Aorta (tissue), 5 donors: Measurements from ENCODE around the gene TPM3. TPM values are rescaled to one million over a fixed set of nuclear protein-coding genes. Genes with fewer than 3 reads are reported as not detected.
A peak's percentile ranks its signal among the peaks of the same experiment; 100 is the strongest.

Source experiments
- ATAC-seq: fragments of 200-7000 bp; cut with Tn5 transposase; one replicate; pipeline ENCODE4 v1.9.1; 2022; ENCODE audit warnings: moderate library complexity; ENCODE audit not compliant: low FRiP score
- DNase-seq, 2 donors: peaks; one replicate each; pipeline ENCODE4 v3.0.0-alpha.2; 2020
- H3K27ac ChIP-seq, 2 donors: one replicate each; pipeline ENCODE4 v1.5.1; 2013; ENCODE audit warnings: low read length in 2 of 2, mild to moderate bottlenecking in 2 of 2, moderate library complexity in 2 of 2, control low read depth in 1 of 2, inconsistent platforms in 1 of 2, low read depth in 1 of 2
- H3K27me3 ChIP-seq, 2 donors: one replicate each; pipeline ENCODE4 v1.6.1; 2013; ENCODE audit warnings: control low read depth in 1 of 2, low read length in 1 of 2, mild to moderate bottlenecking in 1 of 2, moderate library complexity in 1 of 2; ENCODE audit not compliant: insufficient read depth in 2 of 2, control insufficient read depth in 1 of 2
- H3K36me3 ChIP-seq, 2 donors: one replicate each; pipeline ENCODE4 v1.6.1; 2013; ENCODE audit warnings: control low read depth in 1 of 2, low read length in 1 of 2, mild to moderate bottlenecking in 1 of 2; ENCODE audit not compliant: insufficient read depth in 2 of 2, control insufficient read depth in 1 of 2
- H3K4me1 ChIP-seq, 2 donors: one replicate each; pipeline ENCODE4 v1.6.1; 2013; ENCODE audit warnings: low read length in 2 of 2, control low read depth in 1 of 2, mild to moderate bottlenecking in 1 of 2, moderate library complexity in 1 of 2; ENCODE audit not compliant: insufficient read depth in 2 of 2, control insufficient read depth in 1 of 2
- H3K4me3 ChIP-seq, 2 donors: one replicate each; pipeline ENCODE4 v1.5.1; 2013; ENCODE audit warnings: low read length in 2 of 2, control low read depth in 1 of 2, mild to moderate bottlenecking in 1 of 2
- H3K9me3 ChIP-seq: one replicate; pipeline ENCODE4 v1.6.1; 2013; ENCODE audit warnings: mild to moderate bottlenecking, low read length; ENCODE audit not compliant: control insufficient read depth
- WGBS, 2 donors: extraction: QIAGEN DNeasy Blood & Tissue Kit; methylation state at CpG; one replicate each; pipeline ENCODE4 v1.1.7; 2013; 5-methylcytosine and 5-hydroxymethylcytosine counted together
- intact Hi-C, 2 donors: fragments of 100-400 bp; cut with DNase I; formaldehyde crosslinking; loops; one replicate each; pipeline versions ENCODE4 v1.14.2 to v1.15.0; 2022
- polyA plus RNA-seq, 2 donors: library from polyadenylated mRNA; stranded (reverse); fragments of 200-250 nt; gene quantifications; one replicate each; pipeline ENCODE4 v1.2.3, GENCODE V29; 2013
- total RNA-seq, 2 donors: library from RNA; stranded (reverse); fragmentation: NEBNext Ultra II Directional; extraction: Animal tissue kit (Norgen Biotek cat#: 25700); gene quantifications; one replicate each; pipeline ENCODE4 v1.2.1, GENCODE V29; 2021
- donor health status: healthy with polysubstance abuse.
- donor health status: Bipolar disorder and iron deficiency.
- donor health status: DM: no; HTN: no; CAD: no.
- donor health status: DM: no; HTN: no; CAD: no.
- donor health status: DM: yes; HTN: yes; CAD: no.

Gene TPM3
- total and polyA plus RNA-seq, 4 donors = 79.7 to 186 (median 160) TPM

DNA sequence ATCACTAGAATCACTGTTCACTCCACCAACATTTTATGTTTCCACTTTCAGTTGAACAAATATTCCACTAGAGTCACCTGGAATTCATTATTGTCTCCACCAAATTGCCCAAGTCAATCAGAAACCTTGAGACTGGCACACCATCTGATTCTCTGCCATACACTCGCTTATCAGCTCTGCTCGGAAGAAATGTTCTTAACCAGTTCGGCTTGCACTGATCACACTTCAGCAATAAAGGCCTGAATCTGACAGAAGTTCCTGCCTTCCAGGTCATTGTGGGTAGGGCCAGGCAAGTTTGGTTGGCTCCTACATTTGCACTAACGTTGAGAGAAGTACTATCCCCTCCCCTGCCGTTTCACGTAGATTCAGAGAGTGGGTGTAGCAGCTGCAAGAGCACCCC, 10.0 kb downstream of the TPM3 start:
- WGBS, 2 donors = 0% methylated on average over 6 of the region's 6 CpGs
- intact Hi-C loops = loop anchor here (2.0 to 5.0 kb wide), 3 partner anchors 39 to 143 kb away; partner anchors contain the start of genes UBAP2L (in 2 of the 2) and ATP8B2 (in 1 of the 2)
- Histone ChIP-seq H3K4me3 (peak overlapping the region; percentile 66 to 74), H3K27me3 (no peaks in the 10 kb centered on the region), H3K9me3 (no peaks in the 10 kb centered on the region), H3K4me1 (peaks cover 4 to 8% of the 10 kb centered on the region in 2 donors), H3K36me3 (peaks cover 0 to 2% of the 10 kb centered on the region in 2 donors), H3K27ac (peak overlapping the region in 1 of 2 donors; percentile 77)
- no peak for DNase-seq
- no peak for ATAC-seq

DNA sequence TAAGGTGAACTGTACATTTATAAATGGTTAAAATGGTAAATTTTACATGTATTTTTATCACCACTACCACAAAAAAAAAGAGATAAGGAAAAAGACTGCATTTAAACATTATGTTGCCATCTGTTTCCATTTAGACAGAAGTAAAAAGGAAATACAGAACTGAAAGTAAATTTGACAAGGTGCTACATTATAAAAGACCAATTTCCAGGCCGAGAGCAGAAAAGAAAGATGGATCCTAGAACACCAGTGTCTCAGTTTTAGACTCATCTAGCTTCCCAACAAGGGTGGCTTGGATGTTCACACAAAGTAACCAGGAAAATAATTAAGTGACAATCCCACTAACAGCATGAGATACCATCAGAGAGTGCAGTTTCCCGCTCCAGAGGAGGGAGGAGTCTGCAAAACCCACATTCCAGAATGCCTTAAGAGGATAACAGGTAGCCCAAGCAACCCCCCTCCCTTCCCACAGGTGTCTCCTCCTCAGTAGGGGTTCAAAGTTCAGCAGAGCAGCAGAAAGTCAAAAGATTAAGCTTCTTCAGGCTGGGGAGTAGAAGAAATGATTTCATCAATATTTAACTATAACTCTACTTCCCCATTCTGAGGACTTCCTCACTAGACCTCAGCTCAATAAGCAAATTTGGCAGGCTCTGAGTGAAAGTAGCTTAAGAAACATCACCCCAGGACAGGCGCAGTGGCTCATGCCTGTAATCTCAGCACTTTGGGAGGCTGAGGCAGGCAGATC, 11.8 kb downstream of the TPM3 start:
- no peak overlapping the region for H3K4me3 ChIP-seq
- H3K27me3 ChIP-seq = no peaks in the 10 kb centered on the region
- intact Hi-C loops = loop anchor here in 1 of 2 donors (5.0 kb wide), 1 partner anchor 42 kb away; the partner anchor contains the start of gene UBAP2L
- no peak for DNase-seq
- WGBS, 2 donors = 76 to 84% methylated on average over 3 of the region's 3 CpGs
- H3K27ac ChIP-seq = no peak overlapping the region
- ATAC-seq = no peak
- H3K4me1 ChIP-seq = peaks cover 4 to 8% of the 10 kb centered on the region in 2 donors
- peaks cover 0 to 2% of the 10 kb centered on the region in 2 donors for H3K36me3 ChIP-seq
- H3K9me3 ChIP-seq = no peaks in the 10 kb centered on the region

DNA sequence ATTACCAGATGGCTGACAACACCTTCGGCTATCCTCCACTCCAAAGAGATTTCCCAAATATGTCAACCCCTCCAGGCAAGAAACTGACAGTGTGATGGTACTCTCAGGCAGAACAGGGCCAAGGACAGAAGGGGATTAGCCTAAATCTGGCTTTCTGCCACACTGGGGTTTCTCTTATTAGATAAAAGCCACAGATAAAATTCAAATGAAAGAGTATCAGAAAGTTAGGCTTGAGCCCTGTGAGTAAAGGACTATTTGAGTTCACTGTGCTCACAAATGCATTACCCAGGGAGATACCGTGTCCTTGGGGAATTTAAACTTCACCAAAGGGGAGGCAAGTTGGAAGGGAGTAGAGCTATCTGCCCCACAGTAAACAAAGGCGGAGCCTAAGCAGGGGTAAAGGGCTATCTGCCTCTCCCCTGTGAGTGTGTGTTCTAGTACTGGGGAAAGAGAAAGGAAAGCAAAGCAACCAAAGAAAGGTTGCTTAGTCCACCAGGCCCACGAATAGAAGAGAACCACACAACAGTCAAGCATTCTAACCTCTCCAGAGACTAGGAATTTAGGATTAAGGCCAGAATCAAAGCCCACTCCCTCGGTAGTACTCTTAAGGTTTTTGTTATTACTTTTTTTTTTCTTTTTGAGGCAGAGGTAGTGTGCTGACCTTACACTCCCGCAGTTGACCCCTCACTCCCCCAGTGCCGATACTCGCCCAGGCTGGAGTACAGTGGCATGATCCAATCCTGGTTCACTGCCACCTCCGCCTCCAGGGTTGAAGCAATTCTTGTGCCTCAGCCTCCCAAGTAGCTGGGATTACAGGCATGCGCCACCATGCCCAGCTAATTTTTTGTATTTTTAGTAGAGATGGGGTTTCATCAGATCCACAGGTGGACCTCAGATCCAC, 12.7 kb downstream of the TPM3 start:
- H3K27me3 ChIP-seq = no peaks in the 10 kb centered on the region
- 74 to 76% methylated on average over 10 of the region's 10 CpGs for WGBS, 2 donors
- peaks cover 4 to 8% of the 10 kb centered on the region in 2 donors for H3K4me1 ChIP-seq
- no peaks in the 10 kb centered on the region for H3K9me3 ChIP-seq
- ATAC-seq (no peak), DNase-seq (no peak)
- H3K4me3 ChIP-seq = no peak overlapping the region
- peak overlapping the region in 1 of 2 donors; percentile 10 for H3K27ac ChIP-seq
- peaks cover 0 to 2% of the 10 kb centered on the region in 2 donors for H3K36me3 ChIP-seq
- intact Hi-C loops = no loop called here

DNA sequence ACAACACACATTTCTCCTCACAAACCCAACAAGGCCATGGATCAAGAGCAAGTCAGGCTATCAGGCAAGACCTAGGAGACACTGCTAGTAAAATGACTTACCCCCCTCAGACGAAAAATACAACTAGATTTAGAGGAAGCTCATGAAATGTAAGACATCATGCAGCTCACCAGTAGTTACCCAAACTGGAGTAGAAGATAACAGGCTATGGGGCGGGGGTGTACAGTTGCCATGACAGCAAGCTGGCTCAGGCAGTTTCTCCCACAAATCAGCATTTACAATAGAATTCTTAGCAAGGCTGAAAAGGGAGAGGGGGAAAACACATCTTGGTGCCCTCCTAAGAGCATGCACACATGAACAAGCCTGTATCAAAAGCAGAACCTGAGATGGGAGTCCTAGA, 13.9 kb downstream of the TPM3 start:
- H3K4me1 ChIP-seq = peaks cover 4 to 8% of the 10 kb centered on the region in 2 donors
- no peak for DNase-seq
- 30 to 43% methylated on average over 2 of the region's 2 CpGs for WGBS, 2 donors
- H3K9me3 ChIP-seq = no peaks in the 10 kb centered on the region
- H3K27ac ChIP-seq = no peak overlapping the region
- peaks cover 0 to 2% of the 10 kb centered on the region in 2 donors for H3K36me3 ChIP-seq
- no peaks in the 10 kb centered on the region for H3K27me3 ChIP-seq
- intact Hi-C loops = no loop called here
- H3K4me3 ChIP-seq = no peak overlapping the region
- ATAC-seq = no peak

DNA sequence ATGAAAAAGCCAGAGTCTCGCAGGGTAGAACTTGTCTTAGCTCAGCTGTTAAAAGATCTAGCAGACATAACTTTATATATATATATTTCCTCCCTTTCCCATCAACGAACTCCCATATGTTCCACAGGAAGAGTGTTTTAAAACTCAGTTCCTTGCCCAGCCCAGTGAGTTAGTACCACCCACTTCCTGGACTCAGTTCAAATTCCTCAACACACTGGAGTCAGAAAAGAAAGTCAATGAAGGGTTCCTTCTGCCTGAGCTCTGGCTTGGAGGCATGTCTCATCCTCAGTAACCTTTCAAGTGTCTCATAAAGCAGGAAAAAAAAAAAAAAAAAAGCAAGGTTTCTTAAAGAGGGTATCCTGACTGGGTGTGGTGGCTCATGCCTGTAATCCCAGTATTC, 15.6 kb downstream of the TPM3 start:
- H3K36me3 ChIP-seq = peaks cover 7 to 10% of the 10 kb centered on the region in 2 donors
- peaks cover 0 to 8% of the 10 kb centered on the region in 2 donors for H3K4me1 ChIP-seq
- no peaks in the 10 kb centered on the region for H3K27me3 ChIP-seq
- WGBS, 2 donors = 28 to 30% methylated on average over 2 of the region's 2 CpGs
- intact Hi-C loops = no loop called here
- no peak for DNase-seq
- no peaks in the 10 kb centered on the region for H3K9me3 ChIP-seq
- no peak overlapping the region for H3K27ac ChIP-seq
- peak; percentile 49 for ATAC-seq
- no peak overlapping the region for H3K4me3 ChIP-seq

DNA sequence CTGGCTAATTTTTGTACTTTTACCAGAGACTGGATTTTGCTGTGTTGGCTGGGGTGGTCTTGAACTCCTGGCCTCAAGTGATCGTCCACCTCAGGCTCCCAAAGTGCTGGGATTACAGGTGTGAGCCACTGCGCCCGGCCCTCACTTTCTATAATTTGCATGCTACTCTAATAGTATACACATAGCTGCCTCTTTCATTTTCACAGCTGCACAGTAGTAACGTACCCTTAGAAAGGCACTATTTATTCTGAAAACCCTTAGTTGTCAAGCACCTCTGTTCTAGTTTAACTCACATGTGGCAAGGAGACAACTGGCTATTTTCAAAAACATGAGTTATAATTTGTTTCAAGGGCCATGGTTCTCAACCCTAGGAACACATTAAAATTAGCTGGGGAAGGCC, 17.2 kb downstream of the TPM3 start:
- Histone ChIP-seq H3K27me3 (no peaks in the 10 kb centered on the region), H3K36me3 (peaks cover 13 to 24% of the 10 kb centered on the region in 2 donors), H3K9me3 (no peaks in the 10 kb centered on the region), H3K27ac (no peak overlapping the region), H3K4me3 (no peak overlapping the region), H3K4me1 (peaks cover 0 to 8% of the 10 kb centered on the region in 2 donors)
- DNase-seq (no peak), ATAC-seq (no peak)
- intact Hi-C loops = no loop called here
- 94% methylated on average over 4 of the region's 4 CpGs for WGBS, 2 donors

DNA sequence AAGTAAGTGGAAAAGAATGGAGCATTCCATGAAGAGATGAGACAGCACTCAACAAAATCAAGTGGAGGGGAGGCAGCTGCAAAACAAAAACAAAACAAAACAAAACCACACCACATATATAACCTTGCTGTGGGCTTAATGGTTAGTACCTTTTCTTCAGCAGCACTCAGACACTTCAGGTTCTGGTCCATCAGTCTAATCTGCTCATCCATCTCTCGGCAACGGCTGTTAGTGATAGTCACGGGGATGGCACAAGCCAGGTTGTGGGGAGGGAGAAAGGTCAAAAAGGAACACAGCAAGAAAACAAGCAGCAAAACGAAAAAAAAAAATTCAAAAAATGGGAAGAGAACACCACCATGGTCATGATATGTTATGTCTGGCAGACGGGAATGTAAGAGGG, 20.0 kb downstream of the TPM3 start:
- no peak overlapping the region for H3K4me3 ChIP-seq
- H3K27ac ChIP-seq = no peak overlapping the region
- H3K36me3 ChIP-seq = peaks cover 18 to 28% of the 10 kb centered on the region in 2 donors
- no peak for DNase-seq
- WGBS, 2 donors = 89 to 96% methylated on average over 5 of the region's 5 CpGs
- H3K27me3 ChIP-seq = no peaks in the 10 kb centered on the region
- H3K9me3 ChIP-seq = no peaks in the 10 kb centered on the region
- intact Hi-C loops = no loop called here
- ATAC-seq = no peak
- no peaks in the 10 kb centered on the region for H3K4me1 ChIP-seq

DNA sequence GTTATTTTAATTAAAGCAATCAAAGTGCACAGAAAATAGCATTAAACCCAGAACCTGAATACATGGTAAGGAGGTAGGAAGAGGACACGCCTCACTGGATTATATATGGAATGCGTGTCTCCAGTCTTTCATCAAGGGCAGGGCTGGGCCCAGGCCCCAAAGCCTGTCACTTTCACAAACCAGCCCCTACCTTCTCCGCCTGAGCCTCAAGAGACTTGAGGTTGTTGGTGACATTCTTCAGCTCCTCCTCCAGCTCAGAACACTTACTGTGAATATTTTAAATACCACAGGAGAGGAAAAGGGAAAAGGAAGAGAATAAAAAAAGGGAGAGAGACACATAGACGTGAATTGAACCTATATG, 20.7 kb downstream of the TPM3 start:
- Histone ChIP-seq H3K9me3 (no peaks in the 10 kb centered on the region), H3K27ac (no peak overlapping the region), H3K27me3 (no peaks in the 10 kb centered on the region), H3K4me3 (no peak overlapping the region), H3K36me3 (peaks cover 20 to 28% of the 10 kb centered on the region in 2 donors), H3K4me1 (no peaks in the 10 kb centered on the region)
- 86 to 89% methylated on average over 4 of the region's 4 CpGs for WGBS, 2 donors
- intact Hi-C loops = no loop called here
- ATAC-seq = no peak
- DNase-seq = no peak
